Activated CD4-positive, CD25-positive, alpha-beta regulatory T cell treated with anti-CD3 and anti-CD28 coated beads, Interleukin-2, amount 50 U/mL, for 24 hours (primary cell): ENCODE measurements around the gene SCARF2.

Experiments used
- ATAC-seq, 2 donors: fragments of 150-1000 bp; cut with Tn5 transposase; one replicate each; pipeline ENCODE4 v1.10.0; 2021; ENCODE audit warnings: mild to moderate bottlenecking in 1 of 2, moderate library complexity in 1 of 2

The SCARF2 gene

DNA sequence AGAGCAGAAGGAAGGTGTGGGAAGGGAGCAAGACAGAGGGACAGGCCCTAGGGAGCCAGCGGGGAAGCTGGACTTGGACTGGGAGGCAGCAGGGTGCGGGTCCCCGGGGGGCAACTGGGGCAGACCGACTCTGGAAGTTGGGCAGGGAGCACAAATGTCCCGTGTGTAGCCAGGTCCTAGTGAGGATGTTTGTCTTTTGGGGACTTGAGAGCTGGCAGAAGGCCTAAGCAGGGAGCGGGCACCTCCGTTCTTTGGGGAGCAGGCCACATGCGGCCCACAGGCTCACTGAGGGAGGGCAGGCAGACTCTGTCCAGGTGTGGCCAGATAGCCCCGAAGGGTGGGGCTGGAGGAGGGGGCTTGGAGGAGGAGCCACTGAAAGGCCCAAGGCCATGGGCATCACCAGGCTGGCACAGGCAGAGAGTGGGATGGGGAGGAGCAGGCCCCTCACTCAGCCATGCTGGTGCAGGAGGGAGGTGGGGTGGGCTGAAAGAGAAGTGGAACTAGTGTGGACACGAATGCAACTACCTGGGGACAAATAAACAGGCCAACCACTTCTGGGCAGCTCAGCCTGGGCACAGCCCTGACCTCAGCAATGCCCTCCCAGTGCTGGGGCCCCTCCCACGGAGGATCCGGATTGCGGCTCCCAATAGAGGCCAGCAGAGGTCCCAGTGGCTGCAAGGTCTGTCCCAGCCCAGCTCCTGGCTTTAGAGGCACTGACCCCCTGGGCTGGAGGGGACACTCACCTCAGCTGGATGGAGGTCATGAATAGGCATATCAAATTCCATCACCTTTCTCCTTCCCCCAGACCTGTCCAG is 1.3 kb upstream of the SCARF2 start:
- ATAC-seq = no peak

GRCh38 chr22:20438427-20438677 is 727 bp upstream of the SCARF2 start:
- ATAC-seq = no peak

DNA sequence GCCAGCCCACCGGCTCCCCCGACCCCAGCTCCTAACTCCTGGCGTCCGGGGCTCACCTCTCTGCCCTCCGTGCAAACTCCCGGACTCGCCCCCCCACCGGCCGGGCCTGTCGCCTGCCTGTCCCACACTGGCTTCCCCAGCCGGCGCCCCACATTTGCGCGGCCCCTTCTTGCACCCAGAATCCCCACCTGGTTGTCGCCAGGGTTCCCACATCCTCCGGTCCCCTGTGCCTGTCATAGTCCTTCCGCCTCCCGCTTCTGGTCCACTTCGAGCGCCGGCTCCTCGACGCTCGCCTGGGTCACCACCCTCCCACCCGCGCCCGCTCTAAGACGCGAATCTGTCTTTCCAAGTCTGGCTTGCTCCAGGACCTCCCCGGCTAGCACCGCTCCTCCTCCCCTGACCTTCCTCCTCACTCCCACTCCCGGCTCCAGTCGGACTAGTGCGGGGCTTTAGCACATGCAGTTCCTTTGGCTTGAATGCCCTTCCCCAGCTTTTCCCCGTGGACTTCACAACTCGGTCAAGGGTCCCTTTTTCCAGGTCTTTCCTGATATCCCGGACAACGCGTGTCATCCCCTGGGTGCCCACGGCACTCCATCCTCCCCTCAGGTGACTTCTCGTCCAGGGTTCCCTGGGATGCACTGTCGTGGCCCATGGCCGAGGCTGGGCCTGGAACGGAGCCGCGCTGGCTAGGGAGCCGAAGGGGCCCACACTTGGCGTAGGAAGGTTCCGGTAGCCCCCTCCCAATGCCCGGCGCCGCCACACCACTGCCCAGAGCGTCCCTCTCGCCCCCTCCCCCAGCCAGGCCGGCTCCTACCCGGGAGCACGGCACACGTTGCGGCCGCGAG is 635 bp downstream of the SCARF2 start:
- ATAC-seq = peak; percentile 19 to 21

- ATAC-seq = peak; percentile 12 to 29
These were observed 1.3 kb downstream of the SCARF2 start for GRCh38 chr22:20436307-20436767.

DNA sequence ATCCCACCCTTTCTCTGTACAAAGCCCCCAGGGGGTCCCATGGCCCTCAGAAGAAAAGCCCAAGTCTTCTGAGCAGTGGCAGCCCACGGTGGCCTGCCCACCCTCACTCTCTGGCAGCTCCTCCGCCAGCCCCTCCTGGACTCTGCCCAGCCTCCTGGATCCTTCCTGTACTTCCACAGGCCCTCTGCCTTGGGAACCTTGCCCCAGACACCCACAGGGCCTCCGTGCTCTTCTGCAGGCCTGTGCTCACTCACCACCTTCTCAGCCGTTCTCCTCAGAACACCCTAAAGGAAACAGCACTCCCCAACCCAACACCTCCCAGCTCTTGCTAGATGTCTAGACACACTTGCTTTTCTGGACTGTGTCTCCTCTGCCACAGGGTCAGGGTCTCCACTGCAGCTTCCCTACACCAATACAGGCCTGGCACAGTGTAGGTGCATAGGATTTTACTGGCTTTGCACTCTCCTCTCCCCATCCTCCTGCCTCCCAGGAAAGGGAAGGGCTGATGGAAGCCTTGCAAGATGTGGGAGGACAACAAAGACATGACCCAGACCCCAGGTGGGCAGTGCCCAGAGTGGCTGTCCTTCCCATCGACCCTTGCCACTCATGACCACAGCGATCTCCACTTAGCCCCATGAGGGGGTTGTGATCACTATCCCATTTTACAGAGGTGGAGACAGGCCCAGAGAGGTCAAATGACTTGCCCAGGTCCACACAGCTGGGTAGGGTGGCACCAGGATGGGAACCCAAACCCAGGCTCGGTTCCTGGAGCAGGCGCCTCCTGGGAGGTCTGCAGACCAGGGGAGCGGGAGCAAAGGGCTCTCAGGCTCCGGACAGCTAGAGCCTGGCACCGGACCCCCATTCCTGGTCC is 2.0 kb downstream of the SCARF2 start:
- no peak for ATAC-seq

DNA sequence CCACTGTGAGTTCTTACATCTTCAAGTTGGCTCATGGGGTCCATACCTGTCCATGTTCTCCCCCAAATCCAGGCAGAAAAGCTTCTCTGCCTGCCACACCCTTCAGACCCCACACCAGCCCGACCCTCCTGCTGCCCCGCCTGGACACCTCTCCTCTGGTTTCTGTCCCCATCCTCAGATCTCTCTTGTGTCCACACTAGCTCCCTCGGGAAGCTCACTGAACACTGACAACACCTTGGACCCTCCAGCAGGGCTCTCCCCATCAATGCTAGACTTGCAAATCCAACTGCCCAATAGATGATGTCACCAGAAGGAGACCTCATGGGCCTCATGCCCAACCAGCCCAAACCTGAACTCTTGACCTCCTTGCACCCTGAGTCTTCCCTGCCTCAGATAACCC is 2.9 kb downstream of the SCARF2 start:
- ATAC-seq = no peak

DNA sequence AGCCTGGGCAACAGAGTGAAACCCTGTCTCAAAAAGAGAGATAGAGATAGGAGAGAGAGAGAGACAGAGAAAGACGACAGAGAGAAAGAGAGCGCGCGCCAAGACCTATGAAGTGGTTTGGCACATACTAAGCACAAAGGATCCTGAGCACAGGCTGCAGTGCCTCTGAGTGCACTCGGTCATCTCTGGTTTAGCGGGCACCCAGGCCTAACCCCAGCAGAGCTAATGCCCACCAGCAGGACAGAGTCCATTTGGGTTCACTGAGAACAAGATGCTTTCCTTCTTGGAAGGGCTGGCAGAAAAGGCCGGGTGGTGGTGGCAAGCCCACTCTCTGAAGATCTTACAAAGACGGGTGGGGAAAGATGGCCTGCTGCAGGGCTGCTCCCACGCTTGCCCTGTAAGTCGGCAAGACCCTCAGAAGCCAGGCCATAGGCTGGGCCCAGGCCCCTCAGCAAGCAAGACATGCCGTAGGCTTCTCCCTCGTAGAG is 3.3 kb downstream of the SCARF2 start:
- ATAC-seq = no peak

- no peak for ATAC-seq
These were observed 3.9 kb downstream of the SCARF2 start for GRCh38 chr22:20433686-20434241.

GRCh38 chr22:20433191-20433590 is 4.4 kb downstream of the SCARF2 start:
- no peak for ATAC-seq

DNA sequence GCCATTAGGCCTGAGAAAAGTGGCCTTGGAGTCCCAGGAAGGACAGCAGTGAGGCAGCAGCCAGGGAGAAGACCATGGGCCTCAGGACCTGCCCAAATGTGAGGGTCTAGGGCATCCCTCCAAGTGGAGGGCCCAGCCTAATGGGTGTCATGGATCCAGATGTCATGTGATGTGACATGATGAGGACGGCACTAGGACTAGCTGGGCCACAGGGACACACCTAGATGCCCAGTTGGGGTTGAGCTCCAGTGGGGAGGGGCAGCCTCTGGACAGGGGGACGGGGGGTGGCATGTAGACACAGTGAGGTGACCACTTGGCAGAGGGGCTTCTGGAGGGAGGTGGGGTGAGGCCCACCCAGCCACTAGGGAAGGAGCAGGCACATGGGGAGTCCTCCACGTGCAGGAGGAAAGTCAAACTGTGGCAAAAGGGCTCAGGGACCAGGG is 5.4 kb downstream of the SCARF2 start:
- ATAC-seq = no peak

DNA sequence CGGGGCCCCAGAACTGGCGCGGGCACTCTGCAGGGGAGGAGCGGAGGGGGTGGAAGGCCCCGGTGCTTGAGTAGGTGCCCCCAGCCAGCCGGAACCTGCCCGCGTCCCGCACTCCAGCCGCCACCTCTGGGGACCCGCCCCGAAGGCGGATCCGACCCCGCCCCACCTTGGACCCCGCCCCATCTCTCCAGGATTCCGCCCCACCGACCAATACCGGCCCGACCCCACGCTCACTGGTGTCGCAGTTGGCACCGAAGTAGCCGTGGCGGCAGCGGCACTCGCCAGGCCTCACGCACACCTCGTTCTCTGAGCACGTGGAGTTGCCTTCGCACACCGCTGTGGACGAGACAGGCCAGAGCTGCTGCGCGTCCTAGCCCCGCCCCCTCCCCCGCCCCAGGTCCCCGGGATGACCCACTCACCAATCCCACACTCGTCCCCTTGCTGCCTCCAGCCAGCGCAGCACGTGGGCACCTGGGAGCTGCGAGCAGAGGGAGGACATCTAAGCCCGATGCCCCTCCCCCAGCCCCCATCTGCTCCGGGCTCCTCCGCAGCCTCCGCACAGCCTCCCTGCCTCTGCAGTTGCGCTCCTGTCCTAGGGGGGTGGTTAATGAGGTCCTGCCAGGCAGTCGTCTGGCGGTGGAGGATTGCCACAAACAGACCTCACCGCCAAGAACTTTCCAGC is 6.0 kb downstream of the SCARF2 start:
- ATAC-seq = no peak

GRCh38 chr22:20430720-20431510 is 6.7 kb downstream of the SCARF2 start:
- peak; percentile 77 for ATAC-seq

DNA sequence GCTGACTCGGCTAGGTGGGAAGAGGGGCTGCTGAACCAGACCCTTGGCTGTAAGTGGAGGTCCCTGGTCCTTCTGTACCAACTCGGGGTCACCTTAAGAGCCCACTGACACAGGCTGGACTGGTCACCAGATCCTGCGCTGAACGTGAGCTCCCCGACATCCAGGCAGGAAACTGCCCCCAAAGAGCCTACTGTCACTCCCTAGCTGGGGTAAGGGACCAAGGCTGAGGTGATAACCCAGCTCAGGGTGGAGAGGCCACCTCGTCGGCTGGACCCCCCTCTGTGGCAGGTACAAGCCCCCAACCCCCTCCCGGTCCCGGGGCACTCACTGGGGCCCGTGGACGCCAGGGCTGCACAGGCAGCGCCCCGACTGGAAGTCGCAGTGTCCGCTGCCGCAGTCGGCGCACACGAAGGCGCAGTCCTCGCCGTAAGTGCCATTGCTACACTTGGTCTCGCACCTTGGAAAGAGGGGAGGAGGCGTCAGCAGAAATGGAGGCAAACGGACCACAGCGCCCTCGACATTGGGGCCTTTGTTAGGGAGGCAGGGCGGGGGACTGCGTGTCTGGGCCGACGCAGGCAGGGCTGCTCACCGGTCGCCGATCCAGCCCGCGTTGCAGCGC is 7.4 kb downstream of the SCARF2 start:
- peak in 1 of 2 donors; percentile 22 for ATAC-seq

DNA sequence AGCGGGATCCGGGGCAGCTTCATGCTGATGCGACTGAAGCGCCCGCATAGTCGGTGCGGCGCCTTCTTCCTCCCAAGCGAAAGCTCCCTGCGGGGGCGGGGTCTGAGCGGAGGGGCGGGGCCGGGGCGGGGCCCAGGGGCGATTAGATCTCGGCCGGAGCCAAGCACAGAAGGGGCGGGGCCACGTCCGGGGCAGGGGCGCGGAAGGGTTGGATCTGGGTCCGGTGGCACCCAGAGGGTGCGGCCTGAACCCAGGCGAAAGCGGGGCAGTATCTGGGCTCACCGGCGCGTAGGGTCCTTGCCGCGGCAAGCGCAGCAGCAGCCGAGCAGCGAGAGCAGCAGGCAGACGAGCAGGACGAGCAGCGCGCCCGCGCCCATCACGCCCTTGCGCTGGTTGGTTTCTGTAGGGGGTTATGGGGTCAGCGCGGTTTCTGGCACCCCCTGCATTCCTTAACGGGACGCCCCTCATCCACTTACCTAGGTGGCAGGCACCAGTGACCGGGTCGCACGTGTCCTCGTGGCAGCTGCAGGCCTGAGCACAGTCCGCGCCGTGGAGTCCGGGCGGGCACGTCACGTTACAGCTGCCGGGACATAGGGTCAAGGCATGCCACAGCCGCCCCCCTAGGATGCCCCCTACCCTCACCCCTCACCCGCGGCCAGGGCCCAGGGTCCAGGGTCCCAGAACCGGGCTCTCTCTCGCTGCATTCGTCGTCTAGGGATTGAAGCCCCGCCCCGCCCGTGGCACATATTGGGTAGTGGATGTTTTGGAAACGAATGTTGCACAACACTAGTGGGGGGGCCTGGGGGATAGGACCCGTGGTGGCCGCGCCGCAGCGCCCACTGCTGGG is 8.1 kb downstream of the SCARF2 start:
- peak; percentile 60 to 67 for ATAC-seq

GRCh38 chr22:20428496-20429253 is 8.9 kb downstream of the SCARF2 start:
- no peak for ATAC-seq

- ATAC-seq = no peak
These were observed 9.6 kb downstream of the SCARF2 start for GRCh38 chr22:20427945-20428417.

GRCh38 chr22:20427104-20427944 is 10.3 kb downstream of the SCARF2 start:
- no peak for ATAC-seq

DNA sequence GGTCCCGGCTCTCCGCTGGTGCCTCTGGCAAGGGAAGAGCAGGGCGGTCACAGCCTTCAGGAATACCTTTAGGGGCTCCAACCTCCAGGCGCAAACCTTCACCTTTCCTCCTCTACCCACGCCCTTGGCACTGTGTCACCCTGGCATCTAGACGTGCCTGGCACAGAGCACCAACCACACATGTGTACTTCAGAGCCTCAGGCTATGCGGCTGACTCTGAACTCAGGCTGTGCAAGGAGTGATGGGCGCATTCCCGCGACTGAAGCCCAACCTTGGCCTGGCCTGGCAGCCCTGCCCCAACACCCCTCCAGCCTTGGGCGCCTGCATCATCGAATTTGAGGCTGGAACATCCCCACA is 11.4 kb downstream of the SCARF2 start:
- ATAC-seq = no peak
